Kidney glomerular epithelial cell (primary cell): ENCODE data around the gene OR2V1.
"Not testable (repeated sequence)": the region's sequence is repeated elsewhere in the genome, so short reads cannot be mapped to it uniquely, and the experiment has no call there.

Experiments
- DNase-seq: peaks from one replicate; lab custom pipeline; 2025; lab: John Stamatoyannopoulos, UW

Gene OR2V1

DNA sequence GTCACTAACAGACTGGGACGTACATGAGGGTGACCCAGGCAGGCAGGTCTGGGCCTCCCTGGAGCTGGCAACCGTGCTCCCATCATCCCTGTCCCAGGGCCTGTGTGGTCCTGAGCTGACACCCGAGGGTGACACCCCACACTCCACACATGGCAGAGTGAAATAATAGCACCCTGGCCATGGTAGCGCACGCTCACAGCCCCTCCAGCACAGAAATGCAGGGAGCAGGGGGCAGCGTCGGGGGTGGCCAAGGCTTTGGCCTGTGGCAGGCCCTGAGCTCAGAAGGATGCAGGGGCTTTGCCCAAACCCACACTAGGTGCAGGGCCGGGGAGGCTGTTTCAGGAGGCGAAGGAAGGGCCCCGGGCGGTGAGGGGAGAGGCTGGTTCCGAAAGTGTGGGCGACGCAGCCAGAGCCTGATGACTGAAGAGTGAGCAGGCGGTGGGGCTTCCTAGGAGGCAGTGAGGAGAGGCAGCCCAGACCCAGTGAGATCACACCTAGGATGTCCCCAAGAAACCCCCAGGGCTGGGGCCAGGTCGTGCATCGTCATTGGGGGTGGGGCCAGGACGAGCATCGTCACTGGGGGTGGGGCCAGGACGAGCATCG is 29.3 kb upstream of the OR2V1 start:
- DNase-seq = no peak

DNA sequence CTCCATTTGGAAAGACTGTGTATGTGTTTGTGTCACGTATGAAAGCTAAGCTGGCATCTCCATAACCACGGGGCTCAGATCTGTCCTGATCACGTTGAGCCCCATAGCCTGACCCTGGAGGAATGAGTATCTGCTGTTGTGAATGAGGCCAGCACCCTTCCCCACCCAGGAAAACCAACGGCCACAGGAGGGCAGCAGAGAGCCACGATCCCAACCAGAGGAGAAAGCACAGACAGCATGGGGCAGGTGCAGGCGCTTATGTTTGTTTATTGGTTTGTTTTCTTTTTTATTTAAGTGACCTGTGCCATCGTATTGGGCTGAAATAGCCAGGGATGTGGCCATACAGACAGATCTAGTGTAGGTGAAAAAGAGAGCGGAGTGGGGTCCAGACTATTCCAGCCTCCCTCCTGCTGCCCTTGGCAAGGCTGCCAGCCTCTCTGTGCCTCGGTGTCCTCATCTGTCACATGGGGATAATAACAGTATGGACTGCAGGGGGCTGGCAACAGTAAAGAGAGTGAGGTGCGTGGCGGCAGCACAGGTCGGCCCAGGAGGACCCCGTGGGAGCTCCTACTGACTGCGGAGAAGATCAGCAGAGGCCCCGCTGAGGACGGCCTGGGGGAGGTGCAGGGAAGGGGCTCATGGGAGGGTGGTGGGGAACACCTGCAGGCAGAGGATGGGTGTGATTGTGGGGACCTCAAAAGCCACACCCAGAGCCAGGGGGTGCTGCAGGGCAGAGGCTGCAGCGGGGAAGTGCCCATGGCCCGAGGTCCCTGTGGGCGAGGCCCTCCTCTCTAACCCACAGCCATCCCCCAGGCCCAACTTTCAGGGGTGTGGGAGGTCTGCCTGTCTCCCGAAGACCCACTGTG is 28.6 kb upstream of the OR2V1 start:
- DNase-seq = peak; percentile 74

DNA sequence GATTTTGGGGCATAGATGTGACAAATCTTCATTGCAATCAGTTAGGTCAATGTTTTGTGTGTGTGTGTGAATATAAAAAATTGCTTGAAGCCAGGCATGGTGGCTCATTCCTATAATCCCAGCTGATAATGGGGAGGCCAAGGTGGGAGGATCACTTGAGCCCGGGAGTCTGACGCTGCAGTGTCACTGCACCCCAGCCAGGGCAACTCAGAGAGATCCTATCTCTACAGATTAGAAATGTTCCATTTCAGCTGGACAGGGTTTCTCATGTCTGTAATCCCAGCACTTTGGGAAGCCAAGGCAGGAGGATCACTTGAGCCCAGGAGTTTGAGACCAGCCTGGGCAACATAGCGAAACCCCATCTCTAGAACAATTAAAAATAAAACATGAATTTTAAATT is 27.9 kb upstream of the OR2V1 start:
- no peak for DNase-seq

DNA sequence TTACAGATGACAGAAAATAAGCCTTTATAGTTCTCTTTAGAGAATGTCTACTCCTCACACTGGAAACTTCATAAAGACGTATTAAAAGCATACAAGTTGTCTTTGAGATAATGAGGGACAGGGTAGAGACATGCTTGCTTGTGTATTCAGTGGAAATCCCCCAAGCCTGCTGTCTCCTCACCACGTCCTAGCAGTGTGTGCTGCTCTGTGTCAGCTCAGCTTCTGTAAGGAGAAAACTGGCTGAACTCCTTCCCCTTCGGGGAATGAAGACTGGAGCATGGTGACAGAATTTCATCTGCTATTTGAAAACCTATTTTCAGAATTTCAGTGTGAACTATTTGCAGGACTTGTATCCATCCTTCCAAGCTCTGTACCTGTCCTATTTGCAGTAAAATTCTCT is 25.8 kb upstream of the OR2V1 start:
- DNase-seq = no peak

DNA sequence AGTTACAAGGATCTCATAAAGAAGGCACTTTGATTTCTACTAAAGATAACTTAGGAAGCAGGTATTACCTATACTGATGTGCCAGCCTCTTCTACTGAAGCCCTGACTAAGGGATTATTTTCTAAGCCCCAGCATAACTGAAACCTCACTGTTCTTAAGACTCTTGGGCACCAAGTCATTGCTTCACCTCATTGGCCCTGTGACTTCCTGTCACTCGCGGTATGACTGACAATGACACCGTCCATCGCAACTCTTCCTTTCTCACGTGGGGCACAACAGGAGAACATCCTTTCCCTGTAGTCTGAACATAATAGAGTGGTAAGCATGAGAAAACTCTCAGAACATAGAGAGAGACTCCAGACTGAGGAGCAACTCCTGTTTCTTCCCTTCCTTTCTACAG is 22.8 kb upstream of the OR2V1 start:
- no peak for DNase-seq

DNA sequence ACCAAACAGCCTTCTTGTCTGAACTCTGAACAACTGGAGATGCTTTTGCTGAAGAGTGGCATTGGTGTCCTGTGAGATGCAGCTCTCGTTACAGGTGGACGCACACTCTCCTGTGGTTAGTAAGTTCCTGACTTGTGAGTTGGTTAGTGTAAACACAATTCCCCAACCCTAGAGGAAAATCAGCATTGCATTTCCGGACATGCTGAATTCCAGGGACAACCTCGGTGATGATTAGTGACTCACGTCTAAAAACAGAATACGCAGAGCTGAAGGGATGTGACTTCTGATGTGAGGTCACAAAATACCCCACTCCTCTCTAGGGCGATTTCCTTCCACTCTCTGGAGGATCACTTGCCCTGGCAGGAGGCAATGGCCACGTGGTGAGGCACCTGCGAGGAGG is 21.4 kb upstream of the OR2V1 start:
- no peak for DNase-seq

DNA sequence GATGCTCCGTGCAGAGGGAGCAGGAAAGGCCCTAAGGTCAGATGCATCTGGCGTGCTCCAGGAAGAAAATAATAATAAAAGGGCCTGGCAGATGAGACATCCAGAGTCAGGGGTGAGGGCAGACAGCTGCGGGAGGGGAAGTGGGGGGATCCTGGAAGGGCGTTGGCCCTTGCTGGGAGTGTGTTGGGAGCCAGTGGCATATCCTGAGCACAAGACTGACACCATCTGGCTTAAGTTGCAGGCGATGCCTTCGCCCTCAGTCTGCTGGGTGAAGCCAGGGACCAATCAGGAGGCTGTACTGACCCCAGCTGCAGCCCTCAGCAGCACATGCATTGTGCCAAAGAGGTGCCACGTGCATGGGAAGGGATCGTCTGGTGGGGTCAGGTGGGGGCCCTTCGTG is 20.2 kb upstream of the OR2V1 start:
- DNase-seq = no peak

DNA sequence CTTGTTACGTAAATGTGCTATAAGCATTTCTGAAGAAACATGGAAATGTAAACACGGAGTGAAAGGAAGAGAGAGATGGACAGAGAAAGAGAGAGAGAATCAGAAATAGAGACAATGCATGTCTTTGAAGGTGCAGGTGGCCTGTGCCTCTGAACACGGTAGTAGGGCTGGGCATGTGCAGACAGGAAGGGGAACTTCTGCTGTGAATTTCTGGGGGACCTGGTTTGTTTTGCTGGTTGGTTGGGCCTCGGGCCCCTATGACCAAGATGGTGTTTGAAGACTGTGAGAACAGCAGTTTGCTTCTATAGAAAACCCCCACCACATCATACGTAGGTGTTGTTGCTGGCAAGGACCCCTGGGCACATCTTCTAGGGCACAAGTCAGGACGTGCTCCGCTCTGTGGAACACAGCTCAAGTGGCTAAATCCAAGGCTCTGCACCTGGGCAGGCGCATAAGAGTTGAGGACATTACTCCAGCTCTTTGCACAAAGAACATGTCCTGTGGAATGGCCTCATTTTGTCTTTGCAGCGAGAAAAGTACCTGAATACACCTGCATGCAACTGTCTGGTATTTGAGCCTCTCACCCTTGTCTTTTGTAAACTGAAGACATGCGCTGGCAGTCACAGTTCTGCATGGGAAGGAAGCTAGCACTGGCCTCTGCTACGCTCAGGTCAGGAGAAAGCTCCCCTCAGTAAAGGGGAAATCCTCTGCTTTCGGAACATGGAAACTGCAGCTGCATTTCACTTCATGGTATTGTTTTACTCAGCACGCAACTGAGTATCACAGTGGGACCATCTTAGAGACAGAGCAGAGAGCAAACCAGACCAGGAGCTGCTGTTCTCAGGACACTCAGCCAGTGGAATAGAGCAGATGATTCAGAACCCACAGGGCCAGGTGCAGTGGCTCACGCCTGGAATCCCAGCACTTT is 19.1 kb upstream of the OR2V1 start:
- DNase-seq = no peak

DNA sequence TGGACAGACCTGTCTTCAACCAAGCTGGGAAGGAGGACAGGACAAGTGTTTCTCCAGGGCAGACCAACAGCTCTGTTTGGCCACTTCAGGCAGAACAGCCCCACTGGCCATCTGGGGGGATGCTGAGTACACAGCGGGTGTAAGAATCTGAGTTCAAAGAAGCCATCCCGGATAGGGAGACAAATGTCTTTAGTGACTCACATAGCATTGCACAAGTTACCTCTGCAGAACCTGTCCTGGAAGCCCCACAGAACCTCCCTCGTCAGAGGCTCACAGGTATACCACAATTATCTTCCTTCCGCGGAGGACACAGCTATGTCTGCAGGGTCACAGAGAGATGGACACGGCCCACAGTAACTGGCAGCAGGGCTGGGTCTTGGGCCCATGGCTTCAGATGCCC is 18.4 kb upstream of the OR2V1 start:
- DNase-seq = no peak

DNA sequence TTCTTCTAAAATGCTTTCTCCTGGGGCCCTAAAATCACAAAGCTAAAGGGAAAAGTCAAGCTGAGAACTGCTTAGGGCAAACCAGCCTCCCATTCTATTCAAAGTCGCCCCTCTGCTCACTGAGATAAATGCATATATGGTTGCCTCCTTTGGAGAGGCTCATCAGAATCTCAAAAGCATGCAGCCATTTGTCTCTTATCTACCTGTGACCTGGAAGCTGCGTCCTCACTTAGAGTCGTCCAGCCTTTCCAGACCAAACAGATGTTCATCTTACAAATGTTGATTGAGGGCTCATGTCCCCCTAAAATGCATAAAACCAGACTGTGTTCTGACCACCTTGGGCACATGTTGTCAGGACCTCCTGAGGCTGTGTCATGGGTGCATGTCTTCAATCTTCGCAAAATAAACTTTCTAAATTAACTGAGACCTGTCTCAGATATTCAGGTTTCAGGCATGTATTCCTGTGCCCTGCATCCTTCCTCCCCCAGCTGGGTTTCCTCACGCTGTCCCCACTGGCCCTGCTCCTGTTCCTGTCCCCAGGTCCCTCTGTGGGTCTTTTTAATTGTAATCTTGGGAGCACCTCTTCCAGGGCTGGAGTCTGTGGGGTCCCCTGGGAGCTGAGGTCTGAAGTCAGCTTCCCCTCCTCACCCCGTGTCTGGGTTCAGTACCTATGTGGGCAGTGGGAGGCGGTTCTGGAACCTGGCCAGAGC is 16.1 kb upstream of the OR2V1 start, which contains the start of gene OR2V2:
Gene OR2V2 (plus strand): TSS at position 660 of the 710 bp plus-strand sequence. CDS start 7,357 bp downstream, outside the sequence.
- not testable (repeated sequence) for DNase-seq

DNA sequence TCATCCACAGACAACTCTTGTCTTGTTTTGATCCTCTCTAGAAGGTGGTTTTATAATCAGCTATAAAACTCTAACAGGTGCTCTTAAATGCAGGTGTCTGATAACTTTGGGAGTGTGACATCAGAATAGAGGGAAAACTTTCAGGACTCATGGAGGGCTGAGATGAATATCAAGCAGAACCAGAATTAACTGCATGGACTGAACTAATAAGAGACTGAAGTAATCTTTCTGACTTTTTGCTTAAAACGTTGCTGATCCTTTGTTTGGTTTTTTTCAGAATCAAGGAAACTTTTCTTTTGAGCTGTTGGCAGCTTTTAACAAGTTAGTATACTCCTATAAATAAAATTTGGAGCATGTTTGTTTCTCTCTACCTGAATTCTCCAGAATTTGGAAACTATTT is 14.2 kb upstream of the OR2V1 start:
- no peak for DNase-seq

DNA sequence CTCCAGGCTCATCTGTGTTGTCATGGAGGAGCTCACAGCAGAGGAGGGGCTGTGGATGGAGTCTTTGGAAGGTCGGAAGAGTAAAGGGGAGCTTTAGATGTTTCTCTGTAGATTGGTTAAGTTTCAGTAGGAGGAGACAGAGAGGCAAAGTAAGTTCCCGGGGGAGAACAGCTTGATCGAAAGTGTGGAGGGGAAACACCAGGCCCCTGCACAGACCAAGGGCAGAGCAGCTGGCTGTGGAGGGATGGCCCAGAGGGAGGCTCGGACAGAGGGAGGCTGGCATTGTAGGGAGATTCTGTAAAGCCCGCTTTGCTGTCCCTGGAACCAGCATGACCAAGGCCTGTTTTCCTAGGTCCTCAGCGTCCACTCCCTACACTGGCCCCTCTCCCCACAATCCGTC is 11.1 kb upstream of the OR2V1 start:
- no peak for DNase-seq

DNA sequence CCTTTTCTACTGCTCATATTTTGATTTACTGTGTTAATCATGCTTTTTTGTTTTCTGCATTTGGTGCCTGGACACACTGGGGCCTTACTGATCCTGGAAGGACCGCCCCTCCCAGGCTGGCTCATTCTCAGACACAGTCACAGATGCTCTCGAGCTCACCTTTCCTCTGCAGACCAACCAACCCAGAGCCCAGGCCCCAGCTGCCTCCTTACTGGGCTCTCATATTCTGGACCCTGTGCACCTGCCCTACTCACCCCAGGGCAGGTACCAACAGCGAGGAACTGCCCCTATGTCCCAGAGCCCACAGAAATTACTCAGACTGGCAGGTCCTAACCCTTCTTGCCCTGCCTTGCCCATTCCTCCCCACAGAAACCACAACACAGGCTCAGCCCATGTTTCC is 9.8 kb upstream of the OR2V1 start:
- DNase-seq = no peak

DNA sequence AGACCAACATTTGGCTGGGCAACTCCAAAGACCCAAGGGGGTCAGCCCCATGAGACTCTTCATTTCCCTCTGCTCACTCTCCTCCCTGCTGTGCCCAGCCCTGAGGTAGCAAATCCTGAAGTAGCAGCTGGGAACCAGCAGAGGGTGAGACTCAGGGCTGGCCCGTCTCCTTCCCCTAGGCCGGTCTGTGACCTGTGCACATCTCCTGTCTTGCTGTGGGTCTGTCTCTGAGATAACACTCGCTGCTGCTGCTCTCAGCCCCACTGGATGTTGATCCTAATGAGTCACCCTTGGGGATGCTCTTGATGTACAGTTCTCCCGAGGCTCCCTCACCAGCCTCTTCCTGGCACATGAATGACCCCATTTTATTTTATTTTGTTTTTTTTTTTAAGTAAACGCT is 7.3 kb upstream of the OR2V1 start:
- DNase-seq = peak; percentile 4

DNA sequence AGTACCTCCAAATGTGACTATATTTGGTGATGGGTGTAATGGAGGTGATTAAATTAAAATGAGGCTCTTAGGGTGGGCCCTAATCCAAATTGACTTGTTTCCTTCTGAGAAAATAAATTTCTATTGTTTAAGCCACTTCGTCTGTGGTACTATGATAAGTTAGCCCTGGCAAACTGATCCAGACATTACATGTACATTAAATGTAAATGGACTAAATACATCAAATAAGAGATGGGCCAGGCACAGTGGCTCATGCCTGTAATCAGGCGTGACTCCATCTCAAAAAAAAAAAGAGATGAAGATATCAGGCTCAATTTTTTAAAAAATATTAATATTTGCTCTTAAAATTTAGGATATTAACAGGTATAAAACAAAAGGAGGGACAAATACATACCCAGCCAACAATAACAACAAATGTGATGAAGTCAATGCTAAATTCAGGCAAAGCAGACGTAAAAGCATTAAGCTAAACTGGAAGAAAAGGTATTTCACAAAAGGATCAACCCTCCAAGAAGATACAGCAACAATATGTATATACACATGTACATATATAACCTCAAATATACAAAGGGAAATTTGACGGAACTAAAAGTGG is 5.5 kb upstream of the OR2V1 start:
- DNase-seq = no peak

DNA sequence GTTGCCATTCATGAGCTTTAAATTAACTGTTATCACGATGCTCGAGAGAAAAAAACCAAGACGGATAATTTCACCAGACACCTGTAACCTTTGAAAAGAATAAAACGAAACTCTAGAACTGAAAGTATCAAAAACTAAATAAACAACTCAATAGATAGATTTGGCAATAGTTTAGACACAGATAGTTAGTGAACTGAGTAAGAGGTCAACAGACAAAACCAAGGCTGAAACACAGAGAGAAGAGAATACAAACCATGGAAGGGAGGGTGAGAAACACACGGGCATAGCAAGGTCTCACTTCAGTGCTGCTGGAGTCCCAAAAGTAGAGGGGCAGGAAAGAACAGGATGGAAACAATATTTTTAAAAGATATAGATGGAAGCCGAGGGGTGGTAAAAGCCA is 3.3 kb upstream of the OR2V1 start:
- no peak for DNase-seq

DNA sequence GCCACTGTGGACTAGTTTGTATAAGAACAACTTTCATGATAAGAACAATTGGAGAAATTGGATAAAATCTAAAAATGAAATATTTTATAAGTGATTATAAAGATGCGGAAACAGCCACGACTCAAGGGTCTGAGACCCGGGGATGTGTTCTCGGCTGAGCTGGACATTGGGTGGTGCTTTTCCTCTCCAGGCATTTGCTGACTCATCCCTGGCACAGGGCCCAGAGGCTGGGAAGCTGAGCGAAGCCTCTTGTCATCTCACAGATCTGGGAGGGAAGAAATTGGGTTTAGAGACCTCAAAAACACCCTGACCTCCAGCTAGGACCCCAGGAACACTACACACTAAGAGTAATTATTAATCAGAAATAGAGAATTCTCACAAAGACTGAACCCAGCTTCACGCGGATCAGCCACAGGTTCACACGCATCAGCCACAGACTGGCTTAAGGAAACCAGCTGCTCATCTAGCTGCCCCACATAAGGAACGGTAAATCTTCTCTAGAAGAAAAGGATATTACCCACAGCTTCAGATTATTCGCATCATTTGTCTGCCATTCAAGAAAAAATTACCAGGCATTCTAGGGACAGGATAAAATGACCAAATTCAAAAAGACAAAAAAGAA is 2.8 kb upstream of the OR2V1 start:
- DNase-seq = peak; percentile 19

DNA sequence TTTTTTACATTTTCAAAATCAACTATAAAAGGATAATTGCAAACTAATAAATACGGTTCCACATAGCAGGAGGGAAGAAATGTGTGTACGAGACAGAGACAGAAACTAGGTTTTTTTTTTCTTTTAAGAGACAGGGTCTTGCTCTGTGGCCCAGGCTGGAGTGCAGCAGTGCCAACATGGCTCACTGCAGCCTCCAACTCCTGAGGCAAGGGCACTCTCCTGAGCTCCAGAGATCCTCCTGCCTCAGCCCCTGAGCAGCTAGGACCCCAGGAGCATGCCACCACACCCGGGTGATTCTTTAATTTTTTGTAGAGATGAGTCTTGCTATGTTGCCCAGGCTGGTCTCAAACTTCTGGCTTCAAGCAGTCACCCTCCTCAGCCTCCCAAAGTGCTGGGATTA is 2.1 kb upstream of the OR2V1 start:
- no peak for DNase-seq

DNA sequence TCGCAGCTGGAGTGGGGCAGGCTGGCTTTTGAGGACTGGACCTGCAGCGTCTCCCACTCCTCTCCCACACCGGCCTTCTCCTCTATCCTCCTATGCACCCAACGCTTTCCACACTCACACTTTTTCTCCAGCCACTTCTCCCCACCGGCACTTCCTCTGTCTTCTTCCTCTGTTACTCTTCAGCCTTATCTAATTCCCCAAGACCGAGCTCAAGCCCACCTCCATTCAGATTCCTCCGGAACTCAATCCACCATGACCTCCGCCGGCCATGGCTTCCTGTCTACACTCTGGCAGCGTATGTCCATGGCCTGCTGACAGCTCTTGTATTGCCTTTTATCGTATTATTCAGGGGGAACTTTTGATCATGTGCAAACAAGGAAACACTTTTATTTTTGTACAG is 545 bp upstream of the OR2V1 start:
- no peak for DNase-seq

DNA sequence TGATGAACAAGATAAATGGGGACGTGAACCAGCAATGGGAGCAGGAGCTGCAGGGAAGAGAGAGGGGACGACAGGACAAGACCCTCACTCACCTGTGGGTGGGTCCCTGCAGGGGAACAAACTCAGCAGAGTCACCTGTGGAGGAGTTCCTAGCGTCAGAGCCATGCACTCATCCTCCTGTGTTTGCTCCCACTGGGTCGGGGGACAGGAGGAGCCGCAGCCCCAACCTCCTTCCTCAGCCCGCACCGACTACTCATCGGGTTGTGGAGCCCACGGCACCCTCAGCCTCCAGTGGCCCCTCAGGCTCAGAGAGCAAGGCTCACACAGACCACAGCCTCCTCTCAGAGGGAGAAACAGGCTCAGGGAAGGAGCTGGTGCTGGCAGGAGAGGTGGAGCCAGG is 888 bp downstream of the OR2V1 start:
- DNase-seq = not testable (repeated sequence)

DNA sequence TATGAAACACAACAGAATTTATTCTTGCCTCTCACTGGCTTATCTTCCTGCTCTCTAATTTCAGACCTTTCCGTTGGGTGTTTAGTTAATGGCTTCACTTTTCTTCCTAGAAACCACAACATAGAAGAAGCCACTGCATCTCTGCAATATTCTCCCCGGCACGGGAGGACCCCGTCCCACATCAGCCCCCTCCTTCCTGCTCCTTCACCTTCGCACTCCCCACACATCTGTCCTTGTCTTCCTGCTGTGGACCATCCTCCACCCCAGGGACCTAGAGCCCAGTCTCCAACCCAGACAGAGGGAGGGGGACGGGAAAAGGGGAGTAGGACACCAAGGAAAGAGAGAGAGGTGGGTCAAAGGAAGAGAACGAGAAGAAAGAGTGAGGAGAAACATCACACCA is 1.4 kb downstream of the OR2V1 start:
- no peak for DNase-seq
